HG03571 (cell line): ENCODE data around the gene LCT.
A peak's percentile ranks its signal among the peaks of the same experiment; 100 is the strongest.
"Not testable (repeated sequence)": the region's sequence is repeated elsewhere in the genome, so short reads cannot be mapped to it uniquely, and the experiment has no call there.

Experiments used
- ATAC-seq: cut with Tn5 transposase; IDR thresholded peaks from one replicate; pipeline ENCODE4 v1.9.1; 2021; ENCODE audit not compliant: unreplicated experiment

The LCT gene

DNA sequence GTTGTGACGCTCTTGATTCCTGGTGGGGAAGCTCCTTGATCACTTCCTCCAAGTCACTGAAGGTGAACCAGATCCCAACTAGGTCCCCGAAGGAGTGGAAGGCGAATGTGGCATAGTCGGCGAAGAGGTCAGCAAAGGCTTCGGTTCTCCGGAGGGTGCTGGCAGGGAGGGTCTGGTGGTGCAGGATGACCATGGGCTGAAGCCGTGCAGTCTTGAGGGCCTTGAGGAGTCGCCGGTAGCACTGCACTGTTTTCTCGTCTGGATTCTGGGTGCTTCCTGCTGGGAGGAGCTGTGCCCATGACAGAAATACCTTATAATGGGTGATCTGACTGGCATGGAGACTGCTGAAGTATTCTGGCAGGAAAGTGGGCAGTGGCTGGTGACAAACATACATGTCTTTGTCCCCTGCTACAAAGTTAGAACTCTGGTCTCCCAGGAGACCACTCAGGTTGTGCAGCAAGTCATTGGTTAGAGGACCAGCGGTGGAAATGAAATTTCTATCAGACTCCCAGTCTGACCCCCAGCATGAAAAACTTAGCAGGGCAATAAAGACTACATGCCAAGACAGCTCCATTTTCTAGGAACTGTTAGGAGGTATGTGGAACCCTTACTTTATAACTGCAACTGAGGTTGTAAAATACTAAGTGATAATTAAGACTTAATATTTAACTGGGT is at the start of gene LCT:
TSS of gene LCT (minus strand) at position 589 of the 675 bp plus-strand sequence. CDS start at position 574, 15 bp downstream.
- no peak for ATAC-seq

DNA sequence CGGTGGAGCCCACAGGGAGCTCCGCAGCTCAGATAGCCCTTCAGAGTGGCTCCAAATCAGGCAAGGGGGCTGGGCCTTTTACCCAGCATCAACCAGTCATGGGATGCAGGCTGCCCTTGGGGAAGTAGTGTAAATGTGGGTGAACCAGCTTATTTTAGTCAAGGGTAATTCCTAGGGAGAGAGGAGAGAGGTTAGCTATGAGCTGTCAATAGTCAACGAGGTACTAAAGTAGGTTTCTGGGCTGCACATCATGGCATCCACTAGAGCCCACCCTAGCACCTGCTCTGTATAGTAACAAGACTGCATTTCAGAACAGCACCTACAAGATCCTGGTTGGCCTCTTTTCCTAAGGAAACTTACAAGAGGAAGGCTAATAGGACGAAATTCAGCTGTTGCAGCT is 48.7 kb upstream of the LCT start:
- ATAC-seq = no peak

- no peak for ATAC-seq
Observed at GRCh38 chr2:135882415-135882814, 45.4 kb upstream of the LCT start.

- ATAC-seq = not testable (repeated sequence)
Observed at GRCh38 chr2:135876770-135877169, 39.8 kb upstream of the LCT start.

- ATAC-seq = peak; percentile 91
Observed at GRCh38 chr2:135876066-135876711, 39.2 kb upstream of the LCT start, which contains the start of gene MCM6. MCM6 (minus strand) TSS chr2:135876443; CDS start chr2:135876365, 78 bp downstream.

- ATAC-seq = peak; percentile 48
Observed at GRCh38 chr2:135875491-135876065, 38.6 kb upstream of the LCT start.

GRCh38 chr2:135874777-135875365 is 37.9 kb upstream of the LCT start:
- no peak for ATAC-seq

- ATAC-seq = no peak
Observed at GRCh38 chr2:135870571-135870970, 33.6 kb upstream of the LCT start.

GRCh38 chr2:135863233-135863632 is 26.2 kb upstream of the LCT start:
- no peak for ATAC-seq

DNA sequence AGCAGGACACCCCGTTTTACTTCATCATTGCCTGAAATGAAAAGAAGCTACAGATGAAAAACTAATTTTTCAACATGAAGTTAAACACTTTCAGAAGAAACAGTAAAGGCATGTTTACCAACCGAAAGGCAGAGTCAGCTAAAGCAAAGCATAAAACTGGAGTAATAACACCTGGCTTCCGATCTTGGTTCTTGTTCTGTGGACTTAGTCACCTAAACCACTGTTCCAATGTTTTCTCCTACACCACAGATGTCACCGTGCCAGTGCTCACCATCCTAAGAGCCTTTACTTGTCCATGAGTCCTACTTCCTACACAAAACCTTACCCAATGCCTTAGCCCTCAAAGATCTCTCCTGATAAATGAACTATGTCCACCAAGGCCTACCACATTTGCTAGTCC is 25.7 kb upstream of the LCT start:
- ATAC-seq = no peak

- no peak for ATAC-seq
Observed at GRCh38 chr2:135853401-135853800, 16.4 kb upstream of the LCT start.

- ATAC-seq = no peak
Observed at GRCh38 chr2:135851858-135852257, 14.9 kb upstream of the LCT start.

DNA sequence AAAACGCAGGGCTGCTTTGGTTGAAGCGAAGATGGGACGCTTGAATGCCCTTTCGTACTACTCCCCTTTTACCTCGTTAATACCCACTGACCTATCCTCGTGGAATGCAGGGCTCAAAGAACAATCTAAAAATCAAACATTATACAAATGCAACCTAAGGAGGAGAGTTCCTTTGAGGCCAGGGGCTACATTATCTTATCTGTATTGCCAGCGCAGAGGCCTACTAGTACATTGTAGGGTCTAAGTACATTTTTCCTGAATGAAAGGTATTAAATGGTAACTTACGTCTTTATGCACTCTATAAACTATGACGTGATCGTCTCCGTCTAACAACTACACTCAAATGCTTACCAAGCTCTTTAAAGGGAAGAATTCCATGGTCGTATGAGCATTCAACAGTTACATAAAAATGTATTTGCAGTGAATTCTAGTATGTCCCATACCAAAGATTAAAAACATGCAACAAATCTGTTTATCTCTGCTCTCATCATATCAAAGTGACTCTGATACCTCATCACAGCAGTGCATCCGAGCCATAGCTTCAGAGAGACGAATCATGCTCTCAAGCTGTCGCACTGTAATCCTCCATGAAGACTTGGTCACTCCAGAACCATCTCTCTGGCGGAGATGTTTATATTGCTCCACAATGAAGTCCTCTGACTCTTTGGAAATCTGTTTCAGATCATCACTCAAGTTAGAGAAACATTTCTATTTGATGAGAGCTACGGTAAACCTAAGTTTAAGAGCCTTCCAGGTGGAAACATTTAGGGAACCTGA is 14.1 kb upstream of the LCT start:
- no peak for ATAC-seq

DNA sequence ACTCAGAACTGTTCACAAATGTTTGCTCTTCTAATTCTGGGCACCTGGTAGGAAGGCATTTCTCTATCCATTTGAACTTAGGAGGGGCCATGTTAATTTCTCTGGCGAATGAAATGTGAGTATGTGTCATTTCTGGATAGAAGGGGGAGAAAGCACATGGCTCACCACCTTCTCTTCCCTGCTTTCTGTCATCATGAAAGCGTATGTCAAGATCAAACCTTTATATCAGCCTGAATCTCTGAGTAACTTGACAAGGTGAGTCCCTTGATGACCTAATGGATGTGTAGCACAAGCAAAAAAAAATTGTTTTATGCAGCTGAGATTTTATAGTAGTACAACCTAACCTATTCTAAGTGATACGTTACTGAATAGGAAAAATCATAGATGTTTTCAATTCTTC is 12.1 kb upstream of the LCT start:
- no peak for ATAC-seq

DNA sequence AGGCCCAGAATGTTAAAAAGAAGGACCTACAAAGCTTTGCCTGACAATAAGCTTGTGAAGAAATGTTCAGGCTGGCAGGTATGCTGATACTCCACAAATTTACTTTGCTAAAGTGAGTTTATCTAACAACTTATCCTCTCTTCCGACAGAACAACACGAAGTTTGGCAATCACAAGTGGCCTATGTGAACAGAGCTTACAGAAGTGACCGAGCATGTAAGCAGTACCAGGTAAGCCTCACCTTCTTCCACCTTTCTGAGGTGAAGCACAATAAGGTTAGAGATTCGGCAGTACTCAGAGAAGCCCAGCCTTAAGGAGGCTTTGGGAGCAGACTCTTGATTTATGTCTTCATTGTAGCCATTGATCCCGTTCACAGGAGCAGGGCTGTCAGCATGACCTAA is 9.0 kb upstream of the LCT start:
- ATAC-seq = no peak

DNA sequence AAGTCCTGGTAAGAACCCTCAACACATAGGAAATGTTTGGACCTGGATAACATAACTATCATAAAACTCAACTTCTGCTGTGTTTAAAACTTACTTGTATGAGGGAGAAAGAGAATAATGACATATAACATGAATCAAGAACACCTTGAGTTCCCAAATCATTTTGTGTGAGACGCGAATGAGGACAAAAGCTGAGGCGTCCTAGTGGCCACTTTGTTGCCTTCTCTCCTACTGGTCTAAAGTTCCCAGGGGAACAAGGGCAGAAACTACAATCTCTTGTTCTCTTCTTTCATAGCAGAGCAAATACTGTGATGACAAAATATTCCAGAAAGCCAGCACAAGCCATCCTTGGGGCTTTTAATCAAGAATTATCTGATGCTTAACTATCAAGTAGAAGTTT is 8.3 kb upstream of the LCT start:
- no peak for ATAC-seq

- no peak for ATAC-seq
Observed at GRCh38 chr2:135844301-135844895, 7.4 kb upstream of the LCT start.

DNA sequence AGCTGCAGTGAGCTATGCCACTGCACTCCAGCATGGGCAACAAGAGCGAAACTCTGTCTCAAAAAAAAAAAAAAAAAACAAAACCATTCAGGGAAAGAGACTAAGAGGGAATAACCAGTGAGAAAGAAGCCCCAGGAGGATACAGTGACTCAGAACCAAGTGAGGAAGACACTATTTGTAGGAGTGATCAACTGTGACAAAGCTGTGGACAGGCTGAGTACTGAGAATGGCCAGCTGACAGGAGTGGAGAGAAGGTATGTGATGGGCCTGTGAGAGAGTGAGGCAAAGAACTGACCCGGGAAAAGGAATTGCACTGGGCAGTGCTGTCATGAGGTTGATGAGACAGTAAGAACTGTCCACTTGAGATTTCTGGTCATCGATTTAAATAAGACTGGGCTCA is 6.7 kb upstream of the LCT start:
- ATAC-seq = no peak

DNA sequence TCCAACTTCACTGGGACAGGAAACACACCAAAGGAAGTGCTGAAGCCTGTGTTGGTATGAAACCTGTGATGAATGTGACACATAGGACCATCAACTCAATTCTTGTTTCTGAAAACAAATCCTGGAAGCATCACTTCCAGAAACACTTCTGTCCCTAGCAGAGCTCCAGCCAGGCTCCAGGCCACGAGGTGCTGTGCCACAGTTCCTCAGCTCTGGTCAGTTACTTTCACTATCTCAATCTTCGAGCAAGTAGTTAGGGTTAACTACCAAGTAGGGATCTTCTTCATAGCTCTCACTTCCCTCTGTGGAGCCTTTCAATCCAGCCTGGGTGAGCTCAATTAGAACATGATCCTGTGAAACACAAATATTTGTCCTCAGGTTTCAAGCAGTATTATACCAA is 3.6 kb upstream of the LCT start:
- ATAC-seq = no peak

- no peak for ATAC-seq
Observed at GRCh38 chr2:135839713-135840112, 2.7 kb upstream of the LCT start.

DNA sequence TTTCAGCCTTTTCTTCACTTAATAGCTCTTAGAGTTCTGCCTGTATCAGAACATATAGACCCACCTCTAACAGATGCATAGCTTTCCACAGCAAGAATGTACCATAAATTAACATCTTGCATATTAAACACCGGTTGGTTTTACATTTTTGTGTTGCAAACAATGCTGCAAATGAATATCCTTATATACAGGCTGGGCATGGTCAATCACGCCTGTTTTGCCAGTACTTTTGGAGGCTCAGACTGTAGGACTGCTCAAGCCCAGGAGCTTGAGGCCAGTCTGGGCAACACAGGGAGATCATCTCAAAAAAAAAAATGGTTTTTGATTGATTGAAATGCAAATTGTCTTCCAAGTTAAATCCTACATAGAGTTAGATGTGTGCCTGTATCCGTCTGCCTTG is 1.5 kb upstream of the LCT start:
- no peak for ATAC-seq
